Natural killer cell (primary cell): ENCODE results near the gene CCDC90B. TPM values are rescaled to one million over a fixed set of nuclear protein-coding genes. Genes with fewer than 3 reads are reported as not detected.
"Not testable (repeated sequence)": the region's sequence is repeated elsewhere in the genome, so short reads cannot be mapped to it uniquely, and the experiment has no call there.

ENCODE experiments used
- ATAC-seq, 3 donors: fragments of 150-1000 bp in 2 of 3; fragments of 200-7000 bp in 1 of 3; cut with Tn5 transposase; 1 replicate in 1 of 3; 2 replicates in 2 of 3; pipeline ENCODE4 v1.10.0; 2021; ENCODE audit warnings: mild to moderate bottlenecking in 2 of 3, moderate library complexity in 2 of 3
- DNase-seq, 2 donors: peaks; one replicate each; pipeline versions ENCODE4 v3.0.0 to v3.0.0-alpha.2; 2013 to 2021; ENCODE audit warnings: mixed read lengths in 1 of 2
- H3K27ac ChIP-seq: one replicate; pipeline ENCODE4 v1.5.1; 2013; ENCODE audit warnings: mild to moderate bottlenecking, low read length
- H3K27me3 ChIP-seq: one replicate; pipeline ENCODE4 v1.6.1; 2013; ENCODE audit warnings: low read length; ENCODE audit not compliant: control insufficient read depth, insufficient read depth
- H3K36me3 ChIP-seq: one replicate; pipeline ENCODE4 v1.6.1; 2013; ENCODE audit warnings: low read length; ENCODE audit not compliant: control insufficient read depth, insufficient read depth
- H3K4me1 ChIP-seq: one replicate; pipeline ENCODE4 v1.6.1; 2013; ENCODE audit warnings: low read length; ENCODE audit not compliant: control insufficient read depth, insufficient read depth
- H3K4me3 ChIP-seq: one replicate; pipeline ENCODE4 v1.5.1; 2013; ENCODE audit warnings: low read length
- H3K9me3 ChIP-seq: one replicate; pipeline ENCODE4 v1.6.1; 2013; ENCODE audit warnings: low read length; ENCODE audit not compliant: control insufficient read depth, insufficient read depth
- H3K27ac Mint-ChIP-seq, 2 donors: one replicate each; pipeline ENCODE4 v1.8.0; 2022; ENCODE audit warnings: mild to moderate bottlenecking in 2 of 2, mixed read lengths in 2 of 2, moderate library complexity in 1 of 2
- H3K27me3 Mint-ChIP-seq, 2 donors: one replicate each; pipeline ENCODE4 v1.8.0; 2022; ENCODE audit warnings: low read depth in 2 of 2, mixed read lengths in 2 of 2
- H3K36me3 Mint-ChIP-seq: one replicate; pipeline ENCODE4 v1.8.0; 2022; ENCODE audit warnings: mixed read lengths
- H3K4me1 Mint-ChIP-seq, 2 donors: one replicate each; pipeline ENCODE4 v1.8.0; 2022; ENCODE audit warnings: mixed read lengths in 2 of 2
- H3K4me3 Mint-ChIP-seq: one replicate; pipeline ENCODE4 v1.8.0; 2022; ENCODE audit warnings: mild to moderate bottlenecking, moderate library complexity, mixed read lengths
- H3K9me3 Mint-ChIP-seq, 2 donors: one replicate each; pipeline ENCODE4 v1.8.0; 2022; ENCODE audit warnings: mixed read lengths in 2 of 2
- CTCF ChIP-seq: fragments of 200-600 bp; IDR thresholded peaks from one replicate; pipeline ENCODE4 v1.8.0; 2022; ENCODE audit warnings: antibody characterized with exemption
- whole genome bisulfite sequencing: methylation state at CpG from one replicate; pipeline ENCODE4 v1.1.7; 2013; ENCODE audit warnings: missing lambda C conversion rate; ENCODE audit not compliant: insufficient coverage; 5-methylcytosine and 5-hydroxymethylcytosine counted together
- intact Hi-C: fragments of 100-400 bp; cut with micrococcal nuclease; formaldehyde crosslinking; loops from one replicate; pipeline ENCODE4 v1.14.2; 2022
- total RNA-seq, 4 donors: library from RNA; stranded (reverse); fragments of 120-200 nt in 1 of 4; gene quantifications; one replicate each; pipeline versions ENCODE4 v1.2.3 to v1.2.4, GENCODE V29; 2013 to 2022

CCDC90B gene
- total RNA-seq, 3 donors from 2014 or later (not counting 1 experiment from before 2014, with no cell fraction given) = 27.3 to 30.2 (median 29.5) TPM

DNA sequence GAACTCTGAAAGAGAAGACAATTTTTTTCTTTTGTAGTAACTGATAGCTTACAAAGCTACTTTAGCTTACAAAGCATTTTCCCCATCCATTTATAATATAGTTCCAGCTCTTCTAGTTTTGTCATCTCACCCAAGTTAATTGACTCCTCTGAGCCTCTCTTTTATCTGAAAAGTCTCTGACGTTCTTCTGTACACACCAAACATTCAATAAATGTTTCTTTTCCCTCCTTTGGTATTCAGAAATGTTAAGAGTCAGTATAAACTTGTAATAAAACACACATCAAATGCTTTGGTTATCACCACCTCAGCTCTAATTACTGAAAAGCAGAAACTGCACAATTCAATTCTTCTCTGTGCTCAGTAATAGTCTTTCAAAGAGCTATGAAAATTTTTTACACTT is 5.9 kb downstream of the CCDC90B start:
- ATAC-seq (no peak), DNase-seq (no peak)
- no CpG with 5 or more reads among the region's 1 CpG for WGBS
- Mint-ChIP-seq H3K36me3 (peaks cover 6% of the 10 kb centered on the region), H3K4me1 (peaks cover 19 to 27% of the 10 kb centered on the region in 2 donors), H3K27ac (no peak overlapping the region), H3K27me3 (no peaks in the 10 kb centered on the region), H3K9me3 (no peaks in the 10 kb centered on the region), H3K4me3 (no peak overlapping the region)
- Histone ChIP-seq H3K36me3 (peaks cover 33% of the 10 kb centered on the region), H3K9me3 (no peaks in the 10 kb centered on the region), H3K27ac (no peak overlapping the region), H3K27me3 (no peaks in the 10 kb centered on the region), H3K4me1 (peaks cover 1% of the 10 kb centered on the region), H3K4me3 (no peak overlapping the region)
- intact Hi-C loops = no loop called here
- no peak for TF ChIP-seq CTCF

DNA sequence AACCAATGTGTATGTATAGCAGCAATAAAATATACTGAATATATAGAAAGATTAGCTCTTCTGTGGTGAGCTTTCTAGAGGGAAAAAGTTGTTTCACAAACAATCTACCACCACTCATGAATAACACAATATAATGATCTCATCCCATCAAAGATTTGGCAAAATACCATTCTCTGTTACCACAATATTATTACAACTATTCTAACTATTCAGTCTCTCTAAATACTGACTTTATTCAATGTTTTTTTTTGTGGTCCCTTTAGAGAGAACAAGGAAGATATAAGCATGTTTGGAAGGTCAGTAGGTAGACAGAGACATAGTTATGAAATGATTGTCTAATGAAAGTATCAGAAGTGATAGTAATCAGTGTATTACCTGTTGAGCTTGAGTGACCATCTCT is 7.8 kb downstream of the CCDC90B start:
- H3K36me3 Mint-ChIP-seq = peaks cover 13% of the 10 kb centered on the region
- H3K4me1 ChIP-seq = no peaks in the 10 kb centered on the region
- DNase-seq (no peak), ATAC-seq (no peak)
- H3K4me3 ChIP-seq = no peak overlapping the region
- no peaks in the 10 kb centered on the region for H3K27me3 Mint-ChIP-seq
- intact Hi-C loops = no loop called here
- TF ChIP-seq CTCF = no peak
- H3K36me3 ChIP-seq = peaks cover 48% of the 10 kb centered on the region
- H3K27ac Mint-ChIP-seq = no peak overlapping the region
- H3K9me3 ChIP-seq = no peaks in the 10 kb centered on the region
- peaks cover 11 to 19% of the 10 kb centered on the region in 2 donors for H3K4me1 Mint-ChIP-seq
- H3K4me3 Mint-ChIP-seq = no peak overlapping the region
- no peaks in the 10 kb centered on the region for H3K27me3 ChIP-seq
- H3K27ac ChIP-seq = no peak overlapping the region
- H3K9me3 Mint-ChIP-seq = no peaks in the 10 kb centered on the region

- no peaks in the 10 kb centered on the region for H3K4me1 ChIP-seq
- H3K9me3 ChIP-seq = no peaks in the 10 kb centered on the region
- no peaks in the 10 kb centered on the region for H3K27me3 ChIP-seq
- 91% methylated on average over 7 of the region's 8 CpGs for WGBS
- H3K36me3 Mint-ChIP-seq = peaks cover 29% of the 10 kb centered on the region
- ATAC-seq (no peak), DNase-seq (no peak)
- no peaks in the 10 kb centered on the region for H3K9me3 Mint-ChIP-seq
- no peak overlapping the region for H3K27ac Mint-ChIP-seq
- no peak for TF ChIP-seq CTCF
- no peaks in the 10 kb centered on the region for H3K27me3 Mint-ChIP-seq
- intact Hi-C loops = no loop called here
- H3K27ac ChIP-seq = no peak overlapping the region
- H3K4me3 ChIP-seq = no peak overlapping the region
- peaks cover 62% of the 10 kb centered on the region for H3K36me3 ChIP-seq
- H3K4me3 Mint-ChIP-seq = no peak overlapping the region
- peaks cover 0 to 8% of the 10 kb centered on the region in 2 donors for H3K4me1 Mint-ChIP-seq
These were observed 10.1 kb downstream of the CCDC90B start for GRCh38 chr11:83275888-83276641.

DNA sequence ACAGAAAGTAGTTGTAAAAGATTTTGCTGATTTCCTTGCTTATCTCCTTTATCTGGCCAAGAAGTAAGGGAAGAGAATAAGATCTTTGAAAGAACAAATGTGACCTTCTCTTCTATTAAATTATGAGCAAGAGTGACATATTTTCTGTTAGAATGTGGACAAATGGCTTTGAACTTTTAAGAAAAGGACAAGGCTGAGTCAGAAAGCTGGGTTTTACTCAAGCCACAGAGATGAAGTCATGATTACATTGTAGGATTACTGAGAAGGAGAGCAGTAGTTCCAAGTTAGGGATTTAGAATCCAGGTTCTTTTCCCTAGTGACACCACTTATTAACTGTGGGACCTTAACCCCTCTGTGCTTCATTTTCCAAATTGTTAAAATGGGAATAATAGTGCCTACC is 13.5 kb downstream of the CCDC90B start:
- no peak overlapping the region for H3K27ac Mint-ChIP-seq
- Histone ChIP-seq H3K9me3 (no peaks in the 10 kb centered on the region), H3K4me1 (no peaks in the 10 kb centered on the region), H3K4me3 (no peak overlapping the region), H3K27ac (no peak overlapping the region), H3K36me3 (peaks cover 47% of the 10 kb centered on the region), H3K27me3 (no peaks in the 10 kb centered on the region)
- no peaks in the 10 kb centered on the region for H3K9me3 Mint-ChIP-seq
- intact Hi-C loops = no loop called here
- no peak for TF ChIP-seq CTCF
- H3K4me1 Mint-ChIP-seq = peaks cover 21 to 22% of the 10 kb centered on the region in 2 donors
- no peak for DNase-seq
- ATAC-seq = no peak
- H3K4me3 Mint-ChIP-seq = no peak overlapping the region
- peaks cover 43% of the 10 kb centered on the region for H3K36me3 Mint-ChIP-seq
- no peaks in the 10 kb centered on the region for H3K27me3 Mint-ChIP-seq

- ATAC-seq, DNase-seq, H3K9me3 Mint-ChIP-seq, intact Hi-C loops, H3K4me1 ChIP-seq, H3K27me3 Mint-ChIP-seq, H3K27ac Mint-ChIP-seq, H3K27me3 ChIP-seq, H3K4me3 ChIP-seq, H3K9me3 ChIP-seq, H3K27ac ChIP-seq, H3K4me3 Mint-ChIP-seq: not testable (repeated sequence)
- peaks cover 43% of the 10 kb centered on the region for H3K36me3 ChIP-seq
- Mint-ChIP-seq H3K36me3 (peaks cover 43% of the 10 kb centered on the region), H3K4me1 (peaks cover 21 to 22% of the 10 kb centered on the region in 2 donors)
- 91% methylated on average over 5 of the region's 5 CpGs for WGBS
These were observed 14.4 kb downstream of the CCDC90B start for GRCh38 chr11:83271734-83272133.
